ENCODE results near the gene SH2D6.
"Not testable (repeated sequence)": the region's sequence is repeated elsewhere in the genome, so short reads cannot be mapped to it uniquely, and the experiment has no call there.

SH2D6 gene

GRCh38 chr2:85468704-85469349, 50.3 kb downstream of the SH2D6 start:
- no peak for DNase-seq (ENCODE audit: low read depth in 2 of 2)

- DNase-seq (ENCODE audit: low read depth in 2 of 2), result no peak
These were observed 52.6 kb downstream of the SH2D6 start for GRCh38 chr2:85470850-85471800.

GRCh38 chr2:85472261-85472660, 53.7 kb downstream of the SH2D6 start:
- no peak for DNase-seq (ENCODE audit: low read depth in 2 of 2)

DNA sequence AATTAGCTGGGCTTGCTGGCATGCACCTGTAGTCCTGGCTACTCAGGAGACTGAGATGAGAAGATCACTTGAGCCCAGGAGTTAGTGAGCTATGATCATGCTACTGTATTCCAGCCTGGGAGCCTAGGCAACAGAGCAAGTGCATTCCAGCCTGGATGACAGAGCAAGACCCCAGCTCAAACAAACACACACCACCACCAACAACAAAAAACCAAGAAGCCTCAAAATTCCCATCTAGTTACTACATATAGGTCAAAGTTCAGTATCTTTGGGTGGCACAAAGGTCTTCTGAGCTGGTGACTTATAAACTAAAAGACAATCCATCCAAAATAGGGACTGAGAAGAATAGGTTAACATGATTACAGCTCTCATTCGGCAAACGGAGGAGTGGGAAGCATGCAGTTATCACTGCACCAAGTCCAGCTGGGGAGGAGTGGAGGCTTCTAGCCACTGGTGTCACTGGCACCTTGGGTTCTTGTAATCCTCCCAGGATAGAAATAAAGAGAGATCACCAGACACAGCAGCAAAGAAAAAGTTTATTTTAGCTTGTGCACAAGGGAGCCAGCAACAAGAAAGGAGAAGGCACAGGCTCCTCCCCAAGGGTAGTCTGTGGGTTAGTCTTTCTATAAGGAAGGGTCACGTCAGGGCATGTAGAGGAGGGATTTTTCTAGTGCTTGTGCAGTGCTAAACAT, 57.4 kb downstream of the SH2D6 start:
- DNase-seq (ENCODE audit: low read depth in 2 of 2), result no peak

DNA sequence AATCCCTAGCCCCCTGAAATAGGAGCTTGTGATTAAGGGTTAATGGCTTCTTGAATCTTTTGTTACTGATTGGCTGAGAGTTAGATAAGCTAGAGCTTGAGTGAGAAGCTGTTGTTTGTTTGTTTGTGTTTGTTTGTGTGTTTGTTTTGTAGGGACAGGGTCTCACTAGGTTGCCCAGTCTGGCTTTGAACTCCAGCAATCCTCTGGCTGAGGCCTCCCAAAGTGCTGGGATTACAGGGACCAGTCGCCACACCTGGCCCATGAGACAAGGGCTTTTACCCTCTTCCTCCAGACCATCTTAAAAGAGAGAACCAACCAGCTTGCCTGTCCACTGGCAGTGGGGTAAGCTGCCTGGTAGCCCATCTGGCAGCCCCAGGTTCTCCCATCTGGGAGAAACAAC, 58.1 kb downstream of the SH2D6 start:
- no peak for DNase-seq (ENCODE audit: low read depth in 2 of 2)

DNA sequence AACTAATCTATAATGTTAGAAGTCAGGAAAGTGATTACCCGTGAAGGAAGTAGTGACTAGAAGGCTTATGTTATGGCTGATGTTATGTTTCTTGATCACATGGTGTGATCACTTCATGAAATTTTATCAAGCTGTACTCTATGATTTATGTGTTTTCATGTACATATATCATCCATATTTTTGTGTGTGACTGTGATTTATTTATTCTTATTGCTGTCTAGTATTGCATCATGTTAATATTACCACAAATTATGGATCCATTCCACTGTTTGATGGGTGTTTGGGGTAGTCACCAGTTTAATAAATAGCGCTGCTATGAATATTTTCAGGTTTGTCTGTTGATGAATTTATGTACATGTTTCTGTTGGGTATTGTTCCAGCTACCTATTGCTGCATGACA, 59.4 kb downstream of the SH2D6 start:
- no peak for DNase-seq (ENCODE audit: low read depth in 2 of 2)

DNA sequence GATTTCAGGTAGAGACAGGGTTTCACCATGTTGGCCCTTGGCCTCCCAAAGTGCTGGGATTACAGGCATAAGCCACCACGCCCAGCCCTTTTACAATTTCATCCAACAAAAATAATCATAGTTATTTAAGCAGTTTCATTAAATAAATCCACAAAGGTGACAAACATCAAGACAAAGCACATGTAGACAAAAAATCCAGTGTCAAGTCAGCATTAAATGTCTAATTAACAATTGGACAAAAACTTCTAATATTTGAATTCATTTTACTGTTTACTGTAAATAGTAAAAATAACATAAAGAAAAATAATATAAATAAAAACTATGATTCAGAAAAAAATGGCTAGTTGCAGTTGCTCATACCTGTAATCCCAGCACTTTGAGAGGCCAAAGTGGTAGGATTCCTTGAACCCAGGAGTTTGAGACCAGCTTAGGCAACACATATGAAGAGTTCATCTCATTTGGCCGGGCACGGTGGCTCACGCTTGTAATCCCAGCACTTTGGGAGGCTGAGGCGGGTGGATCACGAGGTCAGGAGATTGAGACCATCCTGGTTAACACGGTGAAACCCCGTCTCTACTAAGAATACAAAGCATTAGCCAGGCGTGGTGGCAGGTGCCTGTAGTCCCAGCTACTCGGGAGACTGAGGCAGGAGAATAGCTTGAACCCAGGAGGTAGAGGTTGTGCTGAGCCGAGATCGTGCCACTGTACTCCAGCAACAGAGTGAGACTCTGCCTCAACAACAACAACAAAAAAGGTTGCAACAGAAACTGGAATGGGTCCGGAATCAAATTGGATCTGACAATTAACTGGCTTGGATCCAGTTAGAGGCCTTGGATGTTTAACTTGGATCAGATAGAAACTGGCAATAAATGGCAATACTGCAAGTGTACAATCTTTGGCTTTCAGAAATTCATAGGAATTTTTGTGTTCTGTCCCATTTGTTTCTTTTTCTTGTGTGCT, 63.6 kb downstream of the SH2D6 start:
- no peak for DNase-seq (ENCODE audit: low read depth in 2 of 2)

- DNase-seq (ENCODE audit: low read depth in 2 of 2), result not testable (repeated sequence)
These were observed 66.1 kb downstream of the SH2D6 start for GRCh38 chr2:85484615-85485014.

- no peak for DNase-seq (ENCODE audit: low read depth in 2 of 2)
These were observed 67.3 kb downstream of the SH2D6 start for GRCh38 chr2:85485815-85486214.
